Neural cell (in vitro differentiated cells): ENCODE measurements around the gene NUDT1. TPM values are rescaled to one million over a fixed set of nuclear protein-coding genes. Genes with fewer than 3 reads are reported as not detected.
A peak's percentile ranks its signal among the peaks of the same experiment; 100 is the strongest.

ENCODE experiments used
- H2AFZ ChIP-seq: fragments of 200-600, 300-800 bp; sonication (generic), shearing (Covaris generic); 2 replicates; pipeline ENCODE4 v1.6.0; 2014; ENCODE audit warnings: low read depth, mild to moderate bottlenecking, antibody characterized with exemption, low read length, moderate library complexity
- H3F3A ChIP-seq: fragments of 200-600 bp; shearing (Covaris generic); 2 replicates; pipeline ENCODE4 v1.6.1; 2016; ENCODE audit warnings: mild to moderate bottlenecking, moderate library complexity, mixed read lengths, antibody characterized with exemption, low read length; ENCODE audit not compliant: insufficient read depth, poor library complexity, severe bottlenecking
- H3K27ac ChIP-seq: fragments of 200-600, 300-800 bp; sonication (generic), shearing (Covaris generic); 2 replicates; pipeline ENCODE4 v1.5.1; 2014; ENCODE audit warnings: mild to moderate bottlenecking, low read length, moderate library complexity
- H3K27me3 ChIP-seq: fragments of 300-800, 200-600 bp; sonication (generic), shearing (Covaris generic); 2 replicates; pipeline ENCODE4 v1.6.0; 2014; ENCODE audit warnings: mild to moderate bottlenecking, low read depth, low read length, moderate library complexity; ENCODE audit not compliant: insufficient read depth
- H3K36me3 ChIP-seq: fragments of 300-800, 200-600 bp; sonication (generic), shearing (Covaris generic); 2 replicates; pipeline ENCODE4 v1.5.1; 2014; ENCODE audit warnings: mild to moderate bottlenecking, antibody characterized with exemption, low read length, moderate library complexity; ENCODE audit not compliant: insufficient read depth
- H3K4me2 ChIP-seq: fragments of 300-800, 200-600 bp; sonication (generic), shearing (Covaris generic); 2 replicates; pipeline ENCODE4 v1.6.0; 2014; ENCODE audit warnings: mild to moderate bottlenecking, low read length
- H3K4me3 ChIP-seq: fragments of 300-800, 200-600 bp; sonication (generic), shearing (Covaris generic); 2 replicates; pipeline ENCODE4 v1.5.1; 2014; ENCODE audit warnings: mild to moderate bottlenecking, low read length, moderate library complexity
- H3K79me2 ChIP-seq: fragments of 200-600 bp; shearing (Covaris generic); replicated peaks from 2 replicates; pipeline ENCODE4 v1.6.0; 2014; ENCODE audit warnings: mild to moderate bottlenecking, low read length, moderate library complexity; ENCODE audit not compliant: insufficient read depth
- H3K9ac ChIP-seq: fragments of 300-800, 200-600 bp; sonication (generic), shearing (Covaris generic); 2 replicates; pipeline ENCODE4 v1.6.1; 2016; ENCODE audit warnings: mild to moderate bottlenecking, low read length, mixed read lengths
- H3K9me2 ChIP-seq: fragments of 200-600 bp; shearing (Covaris generic); 2 replicates; pipeline ENCODE4 v1.6.1; 2016; ENCODE audit warnings: mild to moderate bottlenecking, low read length, mixed read lengths; ENCODE audit not compliant: insufficient read depth
- H3K9me3 ChIP-seq: fragments of 200-600, 300-800 bp; sonication (generic), shearing (Covaris generic); 2 replicates; pipeline ENCODE4 v1.6.1; 2016; ENCODE audit warnings: mild to moderate bottlenecking, mixed run types, low read length, moderate library complexity, mixed read lengths
- H4K20me1 ChIP-seq: fragments of 200-600 bp; shearing (Covaris generic); 2 replicates; pipeline ENCODE4 v1.6.1; 2016; ENCODE audit warnings: mild to moderate bottlenecking, mixed run types; ENCODE audit not compliant: insufficient read depth
- CTCF ChIP-seq: fragments of 450-650 bp; IDR thresholded peaks from 2 replicates; pipeline ENCODE4 v1.5.1; 2014; ENCODE audit warnings: antibody characterized with exemption, mild to moderate bottlenecking, moderate library complexity; ENCODE audit not compliant: poor library complexity, severe bottlenecking
- EP300 ChIP-seq: fragments of 450-650 bp; conservative IDR thresholded peaks from 2 replicates; pipeline ENCODE4 v1.6.1; 2014; ENCODE audit warnings: antibody characterized with exemption, mild to moderate bottlenecking, moderate library complexity; ENCODE audit not compliant: poor library complexity, severe bottlenecking
- EZH2 ChIP-seq: fragments of 200-600, 300-800 bp; shearing (Covaris generic), sonication (generic); IDR thresholded peaks from 2 replicates; pipeline ENCODE4 v1.6.1; 2014; ENCODE audit warnings: antibody characterized with exemption, low read length, borderline replicate concordance, mild to moderate bottlenecking; ENCODE audit not compliant: insufficient read depth, poor library complexity, severe bottlenecking
- MXI1 ChIP-seq: fragments of 450-650 bp; conservative IDR thresholded peaks from 2 replicates; pipeline ENCODE4 v1.6.1; 2014; ENCODE audit warnings: antibody characterized with exemption, mild to moderate bottlenecking; ENCODE audit not compliant: poor library complexity, severe bottlenecking
- POLR2AphosphoS5 ChIP-seq: IDR thresholded peaks from 2 replicates; pipeline ENCODE4 v1.6.1; 2012
- RAD21 ChIP-seq: fragments of 450-650 bp; conservative IDR thresholded peaks from 2 replicates; pipeline ENCODE4 v1.6.1; 2014; ENCODE audit warnings: antibody characterized with exemption, mild to moderate bottlenecking, moderate library complexity
- REST ChIP-seq: IDR thresholded peaks from 2 replicates; pipeline ENCODE4 v1.6.1; 2012; ENCODE audit warnings: borderline replicate concordance
- SMC3 ChIP-seq: fragments of 450-650 bp; conservative IDR thresholded peaks from 2 replicates; pipeline ENCODE4 v1.6.1; 2014; ENCODE audit warnings: antibody characterized with exemption, mild to moderate bottlenecking, moderate library complexity; ENCODE audit not compliant: poor library complexity
- TAF1 ChIP-seq: IDR thresholded peaks from 2 replicates; pipeline ENCODE4 v1.6.1; 2012; ENCODE audit warnings: low read depth
- polyA minus RNA-seq: library from RNA; depleted of rRNA, polyadenylated mRNA; stranded (reverse); fragments of >200 nt; gene quantifications from 2 replicates; pipeline ENCODE4 v1.2.3, GENCODE V29; 2014
- polyA plus RNA-seq: library from polyadenylated mRNA; depleted of rRNA; stranded (reverse); fragments of >200 nt; gene quantifications from 2 replicates; pipeline ENCODE4 v1.2.3, GENCODE V29; 2014

Gene NUDT1
- polyA plus RNA-seq = 67.8 and 78.9 TPM in 2 replicates
- polyA minus RNA-seq = 22.2 and 22.3 TPM in 2 replicates

GRCh38 chr7:2241580-2242540 lies at the start of gene NUDT1, which contains the start of gene MRM2:
Gene NUDT1, plus strand, starts transcription at chr7:2242226. Its CDS starts 2,349 bp downstream, at chr7:2244575.
Gene MRM2, minus strand, starts transcription at chr7:2242205. Its CDS starts 36 bp downstream, at chr7:2242169.
- Histone ChIP-seq H3K27ac (peak within 1 kb of the TSS; percentile 49), H3K9me2 (no peaks in the 10 kb centered on the region), H2AFZ (peak within 1 kb of the TSS; percentile 91), H3K36me3 (no peaks in the 10 kb centered on the region), H3F3A (no peaks in the 10 kb centered on the region), H4K20me1 (no peaks in the 10 kb centered on the region), H3K79me2 (peaks cover 18% of the 10 kb centered on the region), H3K27me3 (no peaks in the 10 kb centered on the region), H3K9me3 (no peaks in the 10 kb centered on the region), H3K4me3 (peak within 1 kb of the TSS; percentile 88), H3K9ac (peak within 1 kb of the TSS; percentile 80), H3K4me2 (peak within 1 kb of the TSS; percentile 82)
- TF ChIP-seq EZH2 (no peak), POLR2AphosphoS5 (peak; percentile 86), EP300 (no peak), MXI1 (peak; percentile 97), TAF1 (no peak), RAD21 (peak; percentile 41), REST (peak; percentile 50)

- Histone ChIP-seq H3K9ac (no peak overlapping the region), H3K9me2 (no peaks in the 10 kb centered on the region), H3K4me3 (no peak overlapping the region), H3K9me3 (no peaks in the 10 kb centered on the region), H3K4me2 (no peak overlapping the region), H3K79me2 (peaks cover 4% of the 10 kb centered on the region), H3K27me3 (no peaks in the 10 kb centered on the region), H2AFZ (no peak overlapping the region), H4K20me1 (no peaks in the 10 kb centered on the region), H3K27ac (no peak overlapping the region), H3K36me3 (peaks cover 11% of the 10 kb centered on the region), H3F3A (no peaks in the 10 kb centered on the region)
- TF ChIP-seq REST (no peak), TAF1 (no peak), EZH2 (no peak), POLR2AphosphoS5 (no peak), CTCF (no peak), MXI1 (no peak), EP300 (no peak), SMC3 (no peak), RAD21 (no peak)
Measured at GRCh38 chr7:2192831-2193534, 49.0 kb upstream of the NUDT1 start.
